OCI-LY7 (cell line): ENCODE measurements around the gene TAP1. TPM values are rescaled to one million over a fixed set of nuclear protein-coding genes. Genes with fewer than 3 reads are reported as not detected.

Experiments used
- BruUV-seq: library from RNA; stranded (reverse); fragments of 400-500 nt; replicated peaks from 2 replicates; lab custom pipeline; 2021; lab: Mats Ljungman, UMichigan
- CTCF ChIA-PET: fragments of 300-600 bp; sonication (Branson Sonifier 250); formaldehyde crosslinking; loops from one replicate; lab custom pipeline; 2022; ENCODE audit warnings: antibody characterized with exemption; ENCODE audit not compliant: unreplicated experiment; lab: Charles Lee
- POLR2A ChIA-PET: fragments of 300-600 bp; sonication (Branson Sonifier 250); formaldehyde crosslinking; loops from one replicate; lab custom pipeline; 2022; ENCODE audit warnings: antibody characterized with exemption; lab: Charles Lee
- DNase-seq: peaks from one replicate; pipeline ENCODE4 v3.0.0-alpha.2; 2015; ENCODE audit warnings: low spot score
- H2AFZ ChIP-seq: fragments of 200-600 bp; sonication (generic), shearing (Covaris generic); 2 replicates; pipeline ENCODE4 v1.6.1; 2014; ENCODE audit warnings: mild to moderate bottlenecking, antibody characterized with exemption, low read length, moderate library complexity
- H3K27ac ChIP-seq: fragments of 200-600 bp; sonication (generic); 2 replicates; pipeline ENCODE4 v1.5.1; 2014; ENCODE audit warnings: mixed run types, low read depth, mild to moderate bottlenecking, moderate library complexity, low read length, inconsistent platforms; ENCODE audit not compliant: poor library complexity, severe bottlenecking
- H3K36me3 ChIP-seq: fragments of 200-600 bp; sonication (generic); 2 replicates; pipeline ENCODE4 v1.6.1; 2014; ENCODE audit warnings: mild to moderate bottlenecking, antibody characterized with exemption, low read length, moderate library complexity, mixed read lengths; ENCODE audit not compliant: insufficient read depth
- H3K4me1 ChIP-seq: fragments of 200-600 bp; sonication (generic); 2 replicates; pipeline ENCODE4 v1.5.1; 2014; ENCODE audit warnings: mild to moderate bottlenecking, low read length; ENCODE audit not compliant: insufficient read depth, poor library complexity, severe bottlenecking
- H3K4me2 ChIP-seq: fragments of 200-600 bp; sonication (generic); 2 replicates; pipeline ENCODE4 v1.6.1; 2014; ENCODE audit warnings: mild to moderate bottlenecking, low read length
- H3K4me3 ChIP-seq: fragments of 200-600 bp; sonication (generic); 2 replicates; pipeline ENCODE4 v1.5.1; 2014; ENCODE audit warnings: mild to moderate bottlenecking, low read depth, low read length; ENCODE audit not compliant: poor library complexity, severe bottlenecking
- H3K79me2 ChIP-seq: fragments of 200-600 bp; sonication (generic); 2 replicates; pipeline ENCODE4 v1.6.1; 2016; ENCODE audit warnings: low read depth, mild to moderate bottlenecking, low read length, moderate library complexity, mixed read lengths; ENCODE audit not compliant: insufficient read depth
- H3K9me2 ChIP-seq: fragments of 200-600 bp; sonication (generic); 2 replicates; pipeline ENCODE4 v1.6.1; 2016; ENCODE audit warnings: mild to moderate bottlenecking, low read length, mixed read lengths; ENCODE audit not compliant: insufficient read depth
- H3K9me3 ChIP-seq: fragments of 200-600 bp; sonication (generic); 2 replicates; pipeline ENCODE4 v1.6.1; 2014; ENCODE audit warnings: mild to moderate bottlenecking, mixed run types, low read length, mixed read lengths
- H4K20me1 ChIP-seq: fragments of 200-600 bp; sonication (generic); 2 replicates; pipeline ENCODE4 v1.6.1; 2014; ENCODE audit warnings: mild to moderate bottlenecking, antibody characterized with exemption, low read length, moderate library complexity, mixed read lengths; ENCODE audit not compliant: insufficient read depth
- CTCF ChIP-seq: fragments of 200-600 bp; sonication (generic); conservative IDR thresholded peaks from 2 replicates; pipeline ENCODE4 v1.5.1; 2014; ENCODE audit warnings: mild to moderate bottlenecking, antibody characterized with exemption, low read length, moderate library complexity, mixed read lengths
- EZH2phosphoT487 ChIP-seq: fragments of 200-600 bp; sonication (generic); IDR thresholded peaks from 2 replicates; pipeline ENCODE4 v1.6.1; 2018; ENCODE audit warnings: low read depth, borderline replicate concordance, mild to moderate bottlenecking, mixed run types, antibody characterized with exemption, low read length, moderate library complexity, mixed read lengths
- intact Hi-C: fragments of 100-400 bp; cut with micrococcal nuclease; formaldehyde crosslinking; loops from one replicate; pipeline ENCODE4 v1.10.0; 2022; ENCODE audit not compliant: unreplicated experiment
- small RNA-seq: library from RNA; depleted of rRNA; stranded (forward); fragments of <200 nt; gene quantifications from one replicate; pipeline ENCODE3, GENCODE V24; 2014
- total RNA-seq, 2 experiments: library from RNA; depleted of rRNA in 1 of 2; stranded (reverse); fragments of >200 nt in 1 of 2; shearing (Covaris generic) in 1 of 2; gene quantifications; 2 replicates each; pipeline ENCODE4 v1.2.3, GENCODE V29; 2014 to 2022

TAP1 gene
- total RNA-seq, 2 experiments from 2014 or later = 66.3 to 85.9 TPM

DNA sequence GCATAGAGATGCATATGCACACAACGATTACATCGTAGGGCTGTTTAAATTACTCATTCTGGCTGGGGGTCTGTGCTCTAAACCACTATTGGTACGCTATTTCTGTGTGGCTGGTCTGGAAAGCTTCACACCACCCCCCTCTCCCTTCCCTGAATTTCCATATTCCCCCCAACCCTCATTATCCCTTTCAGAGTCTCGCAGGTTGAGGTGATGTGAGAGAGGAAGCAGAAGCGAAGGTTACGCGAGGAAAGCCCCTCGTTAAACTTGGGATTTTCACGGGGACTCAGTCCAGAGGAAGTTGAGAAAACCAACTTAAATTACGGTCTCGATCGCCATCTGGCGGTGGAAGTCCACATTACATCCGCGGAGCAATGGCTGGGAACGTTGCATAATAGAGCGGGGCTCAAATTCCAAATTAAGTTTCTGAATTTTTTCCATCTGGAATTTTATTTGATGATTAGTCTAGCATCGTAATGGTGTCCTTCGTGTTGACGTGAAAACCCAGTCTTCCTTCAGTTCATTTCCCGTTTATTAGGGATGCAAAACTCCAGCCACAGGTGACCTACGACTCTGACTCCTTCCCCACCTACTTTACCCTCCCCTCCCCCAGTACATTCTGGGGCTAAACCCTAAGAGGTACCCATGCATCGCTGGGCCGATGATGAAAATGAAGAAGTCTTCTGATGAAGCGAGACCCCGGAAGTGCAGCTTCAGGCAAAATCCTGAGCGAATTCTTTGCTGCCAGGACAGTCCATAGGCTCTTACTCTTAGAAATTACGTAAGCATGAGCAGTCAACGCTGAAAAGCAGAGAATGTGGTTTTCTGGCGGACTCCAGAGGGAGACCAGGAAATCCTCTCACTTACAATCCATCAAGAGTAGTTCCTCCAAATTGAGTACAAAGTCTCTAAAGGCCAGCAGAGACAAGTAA, 56.4 kb downstream of the TAP1 start:
- H2AFZ ChIP-seq = peak overlapping the region; percentile 98
- peaks cover 12% of the 10 kb centered on the region; the same call in 1 of the 2 replicates for H3K36me3 ChIP-seq
- no peaks in the 10 kb centered on the region for H3K9me2 ChIP-seq
- DNase-seq = peak; percentile 85
- peak overlapping the region; percentile 57 for H3K27ac ChIP-seq
- no TSS peak for BruUV-seq
- no peaks in the 10 kb centered on the region for H3K79me2 ChIP-seq
- ChIA-PET POLR2A (interaction anchor here (0.5 to 1.7 kb wide), 9 partner anchors 12 to 543 kb away, joined by 3 to 7 read pairs (median 3); partner anchors contain the start of genes HLA-DOB and TAP2), CTCF (interaction anchor here (0.5 to 1.3 kb wide), 2 partner anchors 57 to 71 kb away, joined by 4 to 7 read pairs; partner anchors contain the start of gene PSMB9)
- no peaks in the 10 kb centered on the region for H4K20me1 ChIP-seq
- H3K4me2 ChIP-seq = peak overlapping the region; percentile 69
- peak overlapping the region; percentile 44 for H3K4me3 ChIP-seq
- intact Hi-C loops = loop anchor here (1.0 to 5.0 kb wide), 4 partner anchors 41 to 550 kb away; partner anchors contain the start of gene TAP2
- H3K4me1 ChIP-seq = peaks cover 34% of the 10 kb centered on the region
- H3K9me3 ChIP-seq = peaks cover 23% of the 10 kb centered on the region; the same call in 1 of the 2 replicates
- no peak for TF ChIP-seq EZH2phosphoT487
- peak; percentile 97 for TF ChIP-seq CTCF

Small RNA genes within 50 kb of the gene (small RNA-seq; reads per million reads assigned to genes)
- not detected for gene HLA-Z

Other genes with a start within 250 kb of the TAP1 start
- gene HLA-DQA1, start 216.3 kb downstream of the TAP1 start, total RNA-seq (2014; rRNA removed; shearing (Covaris generic)) = 0.79 and 1.6 TPM in 2 replicates
- 31.2 and 32.3 TPM in 2 replicates for gene HLA-DQA1, start 216.3 kb downstream of the TAP1 start, total RNA-seq (2022)
- 1.2 and 10.5 TPM in 2 replicates for gene HLA-DQB1, start 187.0 kb downstream of the TAP1 start, total RNA-seq (2014; rRNA removed; shearing (Covaris generic))
- 16.5 and 20.9 TPM in 2 replicates for gene HLA-DQB1, start 187.0 kb downstream of the TAP1 start, total RNA-seq (2022)
- 0.13 TPM in 1 of 2 replicates, not detected in the other for gene HLA-DQA2, start 112.3 kb downstream of the TAP1 start, total RNA-seq (2014; rRNA removed; shearing (Covaris generic))
- 3.3 and 3.6 TPM in 2 replicates for gene HLA-DQA2, start 112.3 kb downstream of the TAP1 start, total RNA-seq (2022)
- not detected in 2 replicates for gene HLA-DQB2, start 90.2 kb downstream of the TAP1 start, total RNA-seq (2014; rRNA removed; shearing (Covaris generic))
- 5.1 and 7.2 TPM in 2 replicates for gene HLA-DQB2, start 90.2 kb downstream of the TAP1 start, total RNA-seq (2022)
- gene HLA-DOB, start 36.7 kb downstream of the TAP1 start, total RNA-seq (2014; rRNA removed; shearing (Covaris generic)) = 46.5 and 48.1 TPM in 2 replicates
- 57.1 and 69.3 TPM in 2 replicates for gene HLA-DOB, start 36.7 kb downstream of the TAP1 start, total RNA-seq (2022)
- gene TAP2, start 15.0 kb downstream of the TAP1 start, total RNA-seq (2014; rRNA removed; shearing (Covaris generic)) = 90.9 and 96.4 TPM in 2 replicates
- gene TAP2, start 15.0 kb downstream of the TAP1 start, total RNA-seq (2022) = 108 and 132 TPM in 2 replicates
- gene PSMB8, start 9.7 kb downstream of the TAP1 start, total RNA-seq (2014; rRNA removed; shearing (Covaris generic)) = 142 and 164 TPM in 2 replicates
- gene PSMB8, start 9.7 kb downstream of the TAP1 start, total RNA-seq (2022) = 194 and 216 TPM in 2 replicates
- 149 and 158 TPM in 2 replicates for gene PSMB9, start 488 bp upstream of the TAP1 start, total RNA-seq (2014; rRNA removed; shearing (Covaris generic))
- 193 and 207 TPM in 2 replicates for gene PSMB9, start 488 bp upstream of the TAP1 start, total RNA-seq (2022)
- 85.1 and 98.0 TPM in 2 replicates for gene HLA-DMB, start 87.3 kb upstream of the TAP1 start, total RNA-seq (2014; rRNA removed; shearing (Covaris generic))
- 77.0 and 78.5 TPM in 2 replicates for gene HLA-DMB, start 87.3 kb upstream of the TAP1 start, total RNA-seq (2022)
- 175 and 207 TPM in 2 replicates for gene HLA-DMA, start 99.4 kb upstream of the TAP1 start, total RNA-seq (2014; rRNA removed; shearing (Covaris generic))
- 140 TPM in 2 replicates for gene HLA-DMA, start 99.4 kb upstream of the TAP1 start, total RNA-seq (2022)
- gene BRD2, start 114.9 kb upstream of the TAP1 start, total RNA-seq (2014; rRNA removed; shearing (Covaris generic)) = 236 and 237 TPM in 2 replicates
- 326 and 361 TPM in 2 replicates for gene BRD2, start 114.9 kb upstream of the TAP1 start, total RNA-seq (2022)
- gene HLA-DOA, start 155.9 kb upstream of the TAP1 start, total RNA-seq (2014; rRNA removed; shearing (Covaris generic)) = 60.3 and 78.3 TPM in 2 replicates
- 55.0 and 65.4 TPM in 2 replicates for gene HLA-DOA, start 155.9 kb upstream of the TAP1 start, total RNA-seq (2022)
- gene HLA-DPA1, start 219.9 kb upstream of the TAP1 start, total RNA-seq (2014; rRNA removed; shearing (Covaris generic)) = 306 and 388 TPM in 2 replicates
- 253 and 256 TPM in 2 replicates for gene HLA-DPA1, start 219.9 kb upstream of the TAP1 start, total RNA-seq (2022)
- 117 and 139 TPM in 2 replicates for gene HLA-DPB1, start 222.3 kb upstream of the TAP1 start, total RNA-seq (2014; rRNA removed; shearing (Covaris generic))
- 74.5 and 78.5 TPM in 2 replicates for gene HLA-DPB1, start 222.3 kb upstream of the TAP1 start, total RNA-seq (2022)